GM21825 (cell line): Measurements from ENCODE around the gene PRKCSH.
A peak's percentile ranks its signal among the peaks of the same experiment; 100 is the strongest.

ENCODE experiments used
- ATAC-seq: cut with Tn5 transposase; IDR thresholded peaks from one replicate; pipeline ENCODE4 v1.9.1; 2021; ENCODE audit warnings: mild to moderate bottlenecking, moderate library complexity; ENCODE audit not compliant: unreplicated experiment

PRKCSH gene

DNA sequence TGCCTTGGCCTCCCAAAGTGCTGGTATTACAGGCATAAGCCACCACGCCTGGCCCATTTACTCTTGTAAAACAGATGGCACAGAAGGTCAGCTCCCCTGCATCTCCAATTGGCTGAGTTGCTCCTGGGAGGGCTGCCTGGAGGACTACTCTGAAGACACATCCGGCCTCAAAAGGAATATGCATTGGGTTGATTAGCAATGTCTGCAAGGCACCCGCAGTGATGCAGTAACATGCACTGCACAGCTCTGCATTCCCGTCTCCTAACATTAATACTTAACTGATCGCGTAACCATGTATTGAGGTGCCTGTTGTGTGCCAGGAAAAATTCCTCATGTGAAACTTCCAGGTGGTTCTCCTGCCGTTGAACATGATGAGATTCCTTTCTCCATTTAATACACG lies 40.4 kb downstream of the PRKCSH start:
- ATAC-seq = no peak

DNA sequence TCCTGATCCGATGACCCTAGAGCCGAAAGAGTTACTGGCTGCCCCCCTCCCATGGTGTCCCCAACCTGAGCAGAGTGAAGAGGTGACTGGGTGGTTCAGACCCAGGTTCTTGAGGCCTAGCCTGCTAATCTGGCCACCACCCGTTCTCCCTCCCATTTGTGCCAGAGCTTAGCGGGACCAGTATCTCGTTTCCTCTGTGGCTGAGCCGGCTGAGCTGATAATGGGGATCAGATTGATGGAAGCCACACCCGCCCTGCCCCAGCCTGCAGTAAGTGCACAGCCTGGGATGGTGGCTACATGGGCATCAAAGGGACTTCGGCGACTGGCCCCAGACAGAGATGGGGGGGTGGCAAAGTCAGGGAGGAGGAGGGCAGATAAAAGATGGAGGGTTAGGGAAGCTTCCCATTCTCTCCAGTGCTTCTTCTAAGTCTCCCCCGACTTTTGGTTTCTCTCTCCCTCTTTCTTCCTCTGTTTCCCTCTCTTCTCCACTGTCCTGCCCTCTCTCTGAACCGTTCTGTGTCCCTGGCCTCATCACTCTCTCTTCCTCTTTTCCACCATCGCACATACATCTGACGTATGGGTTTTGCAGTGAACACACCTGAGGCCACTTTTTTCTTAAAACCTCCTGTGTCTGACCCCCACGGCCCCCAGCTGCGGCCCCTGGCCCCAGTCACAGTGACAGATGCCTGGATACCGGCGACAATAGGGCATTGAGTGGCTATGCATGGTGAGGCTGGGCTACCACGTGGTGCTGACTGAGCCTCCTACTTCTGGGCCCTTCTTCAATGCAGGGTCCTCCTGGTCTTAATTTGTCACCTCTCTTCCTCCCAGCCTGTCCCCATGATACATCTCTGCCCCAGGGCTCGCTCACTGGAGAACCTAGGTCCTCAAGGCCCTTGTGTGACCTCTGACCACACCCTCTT lies 43.0 kb downstream of the PRKCSH start:
- ATAC-seq = no peak

- ATAC-seq = no peak
Measured at GRCh38 chr19:11479090-11479897, 43.9 kb downstream of the PRKCSH start.

DNA sequence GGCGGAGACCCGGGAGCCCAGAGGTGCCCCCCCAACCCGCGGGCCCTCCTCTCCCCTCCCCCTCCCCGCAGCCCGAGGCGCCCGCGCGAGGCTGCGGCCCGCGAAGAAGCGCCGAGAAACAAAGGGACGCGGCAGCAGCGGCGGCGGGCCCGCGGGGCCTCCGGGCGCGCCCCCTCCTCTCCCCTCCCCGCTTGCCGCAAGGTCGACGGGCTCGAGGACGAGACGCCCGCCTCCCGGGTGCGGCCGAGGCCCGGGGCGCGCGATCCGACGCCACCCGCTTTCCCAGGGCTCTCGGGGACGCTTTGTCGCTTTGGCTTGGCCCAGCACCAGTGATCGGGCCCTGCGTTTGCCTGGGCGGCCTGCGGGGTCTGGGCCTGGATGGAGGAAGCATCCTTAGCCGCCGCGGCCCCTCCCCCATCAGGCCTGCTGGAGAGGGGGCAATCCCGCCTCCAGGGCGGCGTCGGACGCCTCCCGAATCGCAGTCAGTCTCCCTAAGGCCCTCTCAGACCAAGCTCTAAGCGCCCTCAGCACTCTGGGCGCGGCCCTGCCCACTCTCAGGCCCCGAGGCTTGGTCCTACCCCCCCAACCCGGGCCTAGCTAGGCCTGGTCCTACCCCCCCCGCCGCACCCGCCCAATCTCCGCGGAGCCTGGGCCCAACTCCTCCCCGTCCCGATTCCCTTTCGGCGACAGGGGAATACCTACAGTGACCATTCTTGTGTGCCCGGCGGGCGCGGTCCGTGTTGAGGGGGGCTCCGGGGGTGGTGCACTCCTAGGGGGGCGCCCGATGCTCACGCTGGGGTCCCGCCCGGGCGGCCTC lies 44.7 kb downstream of the PRKCSH start:
- ATAC-seq = no peak

DNA sequence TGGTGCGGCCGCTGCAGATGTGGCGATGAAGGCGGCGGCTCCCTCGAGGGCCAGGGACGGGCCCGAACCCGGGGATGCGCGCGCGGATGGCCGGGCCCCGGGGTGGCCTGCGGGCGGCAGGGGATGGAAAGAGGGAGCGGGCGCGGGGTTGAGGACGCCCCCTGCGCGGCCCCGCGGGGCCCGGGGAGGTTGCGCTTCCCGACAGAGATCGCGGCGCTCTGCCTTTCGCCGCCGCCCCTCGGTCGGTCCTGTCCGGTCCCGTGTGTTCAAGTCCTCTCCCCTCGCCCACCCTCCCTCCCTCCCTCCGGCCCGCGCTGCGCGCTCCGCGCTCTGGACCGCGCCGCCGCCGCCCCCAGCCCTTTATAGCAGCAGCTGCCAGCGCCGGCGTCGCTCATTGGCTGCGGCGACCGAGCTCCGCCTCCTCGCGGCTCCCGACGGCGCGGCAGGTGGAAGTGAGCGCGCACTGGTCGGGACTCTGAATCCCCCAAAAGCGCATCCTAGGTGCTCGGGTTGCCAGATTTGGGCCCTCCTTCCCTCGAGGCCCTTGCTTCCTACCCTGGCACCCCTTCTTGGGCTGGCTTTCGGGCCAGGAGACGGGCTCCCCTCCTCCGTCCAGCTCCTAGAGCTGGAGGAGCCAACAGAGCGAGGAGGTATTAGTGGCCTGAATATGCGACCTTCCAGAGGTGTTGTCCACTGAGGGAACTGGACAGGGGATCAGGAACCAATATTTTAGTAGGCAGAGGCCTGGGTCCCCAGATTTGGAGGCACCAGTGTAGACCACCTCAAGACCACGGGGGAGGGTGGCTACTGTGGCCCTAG lies 45.5 kb downstream of the PRKCSH start, which contains the start of gene ELAVL3:
Gene ELAVL3 (minus strand): TSS at position 332 of the 819 bp plus-strand sequence. CDS start 438 bp downstream, outside the sequence.
- no peak for ATAC-seq

- peak; percentile 49 for ATAC-seq
Measured at GRCh38 chr19:11481534-11482383, 46.3 kb downstream of the PRKCSH start.

GRCh38 chr19:11482384-11483050 lies 47.1 kb downstream of the PRKCSH start:
- ATAC-seq = peak; percentile 52

GRCh38 chr19:11483366-11484111 lies 48.1 kb downstream of the PRKCSH start:
- no peak for ATAC-seq

GRCh38 chr19:11485245-11485837 lies 49.9 kb downstream of the PRKCSH start:
- ATAC-seq = no peak

DNA sequence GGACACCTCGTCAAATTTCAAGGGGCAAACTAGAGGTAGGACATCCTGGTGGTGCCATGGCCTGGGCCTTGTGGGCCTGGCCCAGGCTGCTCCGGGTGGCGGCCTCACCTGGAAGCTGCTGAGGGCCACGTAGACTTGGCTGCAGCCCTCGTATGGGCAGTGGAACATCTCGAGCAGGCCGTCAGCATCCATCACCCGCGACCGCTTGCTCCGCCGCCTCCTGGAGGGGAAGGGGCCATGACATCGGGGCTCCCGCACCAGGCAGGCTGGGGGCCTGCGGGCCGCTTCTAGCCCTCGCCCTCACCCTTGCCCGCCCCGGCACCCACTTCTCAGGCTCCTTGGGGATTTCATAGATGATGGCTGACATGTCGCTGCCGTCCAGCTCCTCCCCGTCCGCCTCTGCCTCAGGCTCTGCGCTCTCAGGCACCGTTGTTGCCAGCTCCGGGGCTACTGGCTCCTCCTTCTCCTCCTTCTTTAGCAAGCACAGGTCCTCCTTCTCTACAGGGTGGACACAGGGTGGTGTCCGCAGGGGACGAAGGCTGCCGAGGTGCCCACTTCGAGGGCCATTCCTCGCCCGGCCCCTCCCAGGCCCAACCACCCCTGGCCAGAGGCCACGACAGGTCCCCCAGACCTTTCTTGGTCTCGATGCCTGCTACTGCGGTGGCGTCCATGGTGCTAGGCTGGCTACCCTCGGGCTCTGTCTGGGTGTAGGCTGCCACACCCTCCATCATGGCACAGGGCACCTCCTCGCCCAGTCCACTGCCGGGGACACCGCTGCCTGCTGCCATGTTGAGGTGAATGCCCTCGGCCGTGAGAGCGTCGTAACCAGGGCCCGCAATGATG lies 51.4 kb downstream of the PRKCSH start:
- no peak for ATAC-seq

DNA sequence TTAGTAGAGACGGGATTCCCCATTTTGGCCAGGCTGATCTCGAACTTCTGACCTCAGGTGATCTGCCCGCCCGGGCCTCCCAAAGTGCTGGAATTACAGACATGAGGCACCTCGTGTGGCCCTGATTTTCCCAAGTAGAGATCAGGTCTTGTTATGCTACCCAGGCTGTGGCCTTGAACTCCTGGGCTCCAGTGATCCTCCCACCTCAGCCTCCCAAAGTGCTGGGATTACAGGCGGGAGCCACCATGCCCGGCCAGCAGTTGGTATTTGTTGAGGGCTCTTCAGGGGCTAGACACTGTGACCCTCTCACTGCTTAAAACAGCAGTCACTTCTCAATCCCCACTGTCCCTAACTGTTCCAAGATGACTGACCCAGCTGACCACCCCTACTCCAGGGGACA lies 53.9 kb downstream of the PRKCSH start:
- no peak for ATAC-seq

GRCh38 chr19:11494634-11495285 lies 59.3 kb downstream of the PRKCSH start:
- no peak for ATAC-seq

DNA sequence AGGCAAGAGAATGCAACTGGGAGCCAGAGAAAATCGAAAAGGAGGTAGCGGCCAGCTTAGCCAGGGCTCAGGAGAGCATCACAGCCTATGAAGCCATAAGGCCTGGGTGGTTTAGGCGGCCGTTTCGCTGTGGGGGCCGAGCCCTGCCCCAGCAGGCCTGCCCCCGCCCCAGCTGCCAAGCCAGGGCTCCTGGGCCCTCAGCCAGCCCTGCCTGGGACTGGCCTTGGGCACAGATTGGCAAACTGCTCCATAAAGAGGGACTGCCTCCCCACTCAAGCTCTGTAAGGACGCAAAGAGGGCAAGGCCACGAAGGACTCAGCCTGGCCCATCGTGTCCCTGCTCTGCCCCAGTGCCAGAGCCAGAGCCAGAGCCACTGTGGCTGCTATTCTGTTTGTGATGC lies 60.0 kb downstream of the PRKCSH start:
- ATAC-seq = no peak

DNA sequence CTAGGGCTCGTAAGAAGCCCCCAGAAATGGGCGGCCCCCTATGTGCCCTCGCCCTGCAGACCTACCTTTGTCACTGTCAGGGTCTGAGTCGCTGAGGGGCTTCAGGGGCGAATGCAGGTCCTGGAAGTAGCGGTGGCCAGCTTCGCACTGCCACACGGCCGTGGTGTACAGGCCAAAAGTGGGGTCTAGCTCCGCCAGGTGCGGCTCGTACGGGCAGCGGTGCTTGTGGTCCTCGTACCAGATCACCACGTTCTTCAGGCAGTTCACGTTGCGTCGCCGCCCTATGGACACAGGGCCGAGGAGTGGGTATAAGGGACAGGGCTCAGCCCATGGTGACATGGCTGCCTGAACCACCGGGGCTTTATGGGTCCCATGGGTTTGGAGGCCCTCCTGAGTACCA lies 60.5 kb downstream of the PRKCSH start:
- no peak for ATAC-seq

GRCh38 chr19:11496391-11497163 lies 61.1 kb downstream of the PRKCSH start:
- ATAC-seq = no peak
